OCI-LY3 (cell line): ENCODE data around the gene NR3C1.

Experiments
- EZH2phosphoT487 ChIP-seq: fragments of 200-600 bp; shearing (Covaris generic); IDR thresholded peaks from 2 replicates; pipeline ENCODE4 v1.6.1; 2018; ENCODE audit warnings: antibody characterized with exemption, mixed run types, low read depth
- TF ChIP-seq, protein P1 (sequence below): fragments of 200-600, 300-600 bp; sonication (generic); IDR thresholded peaks from 2 replicates; pipeline ENCODE4 v1.5.1; 2014; ENCODE audit warnings: antibody characterized with exemption, low read length, low read depth

DNA sequence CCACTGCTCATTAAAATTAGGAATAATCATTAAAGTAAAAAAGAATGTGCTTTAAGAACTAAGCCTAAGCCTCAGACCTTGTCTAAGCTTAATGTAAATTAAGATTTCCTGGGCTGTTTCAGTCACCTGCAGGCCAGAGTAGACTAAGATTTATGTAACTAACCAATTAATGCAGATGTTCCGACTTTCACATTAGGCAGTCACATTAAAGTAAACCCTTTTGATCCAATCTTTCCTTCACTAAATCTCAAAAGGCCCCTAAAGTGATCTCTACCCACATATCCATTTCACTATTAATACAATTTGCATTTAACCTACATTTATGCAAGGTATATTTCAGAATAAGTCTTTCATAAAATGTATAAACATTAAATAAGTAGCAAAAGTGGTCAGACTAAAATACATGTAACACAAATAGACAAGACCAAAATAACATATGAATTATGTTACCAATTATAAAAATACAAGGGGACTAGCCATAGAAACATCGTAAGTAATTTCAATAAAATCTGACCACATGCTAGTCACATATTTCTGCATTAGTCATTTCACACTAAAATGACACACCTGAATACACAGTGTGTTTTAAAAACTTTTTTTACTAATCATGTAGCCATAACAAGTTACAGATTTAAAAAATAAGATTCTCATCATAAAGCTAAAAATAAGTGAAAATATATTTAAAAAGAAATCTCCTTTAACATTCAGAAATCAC lies 7.7 kb downstream of the NR3C1 start:
- TF ChIP-seq, protein P1, sequence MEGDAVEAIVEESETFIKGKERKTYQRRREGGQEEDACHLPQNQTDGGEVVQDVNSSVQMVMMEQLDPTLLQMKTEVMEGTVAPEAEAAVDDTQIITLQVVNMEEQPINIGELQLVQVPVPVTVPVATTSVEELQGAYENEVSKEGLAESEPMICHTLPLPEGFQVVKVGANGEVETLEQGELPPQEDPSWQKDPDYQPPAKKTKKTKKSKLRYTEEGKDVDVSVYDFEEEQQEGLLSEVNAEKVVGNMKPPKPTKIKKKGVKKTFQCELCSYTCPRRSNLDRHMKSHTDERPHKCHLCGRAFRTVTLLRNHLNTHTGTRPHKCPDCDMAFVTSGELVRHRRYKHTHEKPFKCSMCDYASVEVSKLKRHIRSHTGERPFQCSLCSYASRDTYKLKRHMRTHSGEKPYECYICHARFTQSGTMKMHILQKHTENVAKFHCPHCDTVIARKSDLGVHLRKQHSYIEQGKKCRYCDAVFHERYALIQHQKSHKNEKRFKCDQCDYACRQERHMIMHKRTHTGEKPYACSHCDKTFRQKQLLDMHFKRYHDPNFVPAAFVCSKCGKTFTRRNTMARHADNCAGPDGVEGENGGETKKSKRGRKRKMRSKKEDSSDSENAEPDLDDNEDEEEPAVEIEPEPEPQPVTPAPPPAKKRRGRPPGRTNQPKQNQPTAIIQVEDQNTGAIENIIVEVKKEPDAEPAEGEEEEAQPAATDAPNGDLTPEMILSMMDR, result no peak
- TF ChIP-seq EZH2phosphoT487, result no peak
